ENCODE measurements around the gene EPHA8.

Gene EPHA8

DNA sequence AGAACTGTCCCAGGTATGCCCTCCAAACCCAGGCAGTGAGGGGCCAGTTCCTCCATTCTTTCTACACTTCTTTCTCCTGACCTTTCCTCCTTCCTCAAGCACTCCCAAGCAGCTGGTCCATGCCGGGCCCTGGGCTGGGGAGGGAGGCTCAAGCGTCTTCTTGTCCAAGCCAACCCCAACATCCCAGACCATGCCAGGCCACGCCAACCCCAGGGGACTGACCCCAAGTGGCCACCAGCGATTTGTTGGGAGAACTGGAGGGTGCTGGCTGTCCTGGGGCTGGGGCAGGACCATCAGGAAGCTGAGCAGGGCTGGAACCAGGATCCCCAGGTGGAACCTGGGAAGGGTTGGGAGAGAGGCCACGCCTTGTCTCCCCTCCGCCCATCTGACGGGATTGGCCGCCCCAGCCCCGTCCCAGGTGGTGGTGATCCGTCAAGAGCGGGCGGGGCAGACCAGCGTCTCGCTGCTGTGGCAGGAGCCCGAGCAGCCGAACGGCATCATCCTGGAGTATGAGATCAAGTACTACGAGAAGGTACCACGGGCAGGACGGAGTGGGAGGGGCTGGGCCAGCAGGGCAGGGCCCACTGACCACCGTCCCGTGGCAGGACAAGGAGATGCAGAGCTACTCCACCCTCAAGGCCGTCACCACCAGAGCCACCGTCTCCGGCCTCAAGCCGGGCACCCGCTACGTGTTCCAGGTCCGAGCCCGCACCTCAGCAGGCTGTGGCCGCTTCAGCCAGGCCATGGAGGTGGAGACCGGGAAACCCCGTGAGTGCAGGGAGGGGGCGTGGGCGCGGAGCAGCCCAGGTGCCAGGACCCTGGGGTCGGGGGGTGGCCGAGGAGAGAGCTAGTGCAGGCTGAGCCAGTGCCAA, 29.9 kb downstream of the EPHA8 start:
- no peak for DNase-seq (ENCODE audit: low spot score)

- no peak for DNase-seq (ENCODE audit: low spot score)
Observed at GRCh38 chr1:22594396-22594795, 31.1 kb downstream of the EPHA8 start.

DNA sequence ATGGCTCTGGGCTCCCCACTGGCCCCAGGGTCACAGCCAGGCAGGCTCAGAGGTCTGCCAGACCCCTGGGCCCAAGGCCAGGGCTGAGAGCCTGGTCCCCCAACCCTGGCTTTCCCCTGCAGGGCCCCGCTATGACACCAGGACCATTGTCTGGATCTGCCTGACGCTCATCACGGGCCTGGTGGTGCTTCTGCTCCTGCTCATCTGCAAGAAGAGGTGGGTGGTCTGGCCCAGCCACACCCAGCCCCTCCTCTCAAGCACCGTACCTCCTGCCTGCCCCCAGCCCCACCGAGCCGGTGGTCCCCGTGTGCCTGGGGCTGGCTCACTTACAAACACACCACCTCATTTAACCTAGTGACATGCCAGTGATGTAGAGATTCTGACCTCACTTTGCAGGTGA, 31.8 kb downstream of the EPHA8 start:
- no peak for DNase-seq (ENCODE audit: low spot score)

- DNase-seq (ENCODE audit: low spot score), result no peak
Observed at GRCh38 chr1:22597301-22597965, 34.1 kb downstream of the EPHA8 start.

DNA sequence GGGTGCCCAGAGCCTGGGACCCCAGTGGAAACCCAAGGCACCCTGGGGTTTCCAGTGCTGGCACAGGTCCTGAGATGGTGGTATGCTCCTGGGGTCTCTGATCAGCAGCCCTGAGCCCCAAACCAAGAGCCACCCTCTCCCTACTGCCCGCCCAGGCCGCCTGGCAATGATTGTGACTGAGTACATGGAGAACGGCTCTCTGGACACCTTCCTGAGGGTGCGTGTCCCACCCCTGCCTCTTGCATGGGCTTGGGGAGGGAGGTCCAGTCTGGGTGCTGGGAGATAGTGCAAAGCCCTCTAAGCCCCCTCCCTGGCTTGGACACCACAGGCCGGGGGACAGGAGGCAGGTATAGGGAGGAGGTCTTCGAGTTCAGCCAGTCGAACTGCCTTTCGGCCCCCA, 34.7 kb downstream of the EPHA8 start:
- DNase-seq (ENCODE audit: low spot score), result no peak

- DNase-seq (ENCODE audit: low spot score), result no peak
Observed at GRCh38 chr1:22598736-22599135, 35.4 kb downstream of the EPHA8 start.

GRCh38 chr1:22600071-22600816, 37.0 kb downstream of the EPHA8 start:
- DNase-seq (ENCODE audit: low spot score), result no peak

GRCh38 chr1:22600817-22601605, 37.7 kb downstream of the EPHA8 start:
- DNase-seq (ENCODE audit: low spot score), result no peak

DNA sequence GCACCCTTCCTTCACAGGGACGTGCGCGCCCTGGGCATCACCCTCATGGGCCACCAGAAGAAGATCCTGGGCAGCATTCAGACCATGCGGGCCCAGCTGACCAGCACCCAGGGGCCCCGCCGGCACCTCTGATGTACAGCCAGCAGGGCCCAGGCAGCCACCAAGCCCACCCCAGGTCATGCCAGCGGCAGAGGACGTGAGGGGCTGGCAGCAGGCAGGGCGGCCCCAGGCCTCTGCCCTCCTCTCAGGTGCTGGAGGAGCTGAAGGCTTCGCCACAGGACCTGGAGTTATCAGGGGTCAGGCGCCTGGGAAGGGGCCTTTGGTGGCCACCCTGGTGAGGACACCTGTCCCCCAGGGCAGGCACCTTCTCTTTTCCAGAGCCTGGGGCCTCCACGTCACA, 38.3 kb downstream of the EPHA8 start:
- DNase-seq (ENCODE audit: low spot score), result no peak

DNA sequence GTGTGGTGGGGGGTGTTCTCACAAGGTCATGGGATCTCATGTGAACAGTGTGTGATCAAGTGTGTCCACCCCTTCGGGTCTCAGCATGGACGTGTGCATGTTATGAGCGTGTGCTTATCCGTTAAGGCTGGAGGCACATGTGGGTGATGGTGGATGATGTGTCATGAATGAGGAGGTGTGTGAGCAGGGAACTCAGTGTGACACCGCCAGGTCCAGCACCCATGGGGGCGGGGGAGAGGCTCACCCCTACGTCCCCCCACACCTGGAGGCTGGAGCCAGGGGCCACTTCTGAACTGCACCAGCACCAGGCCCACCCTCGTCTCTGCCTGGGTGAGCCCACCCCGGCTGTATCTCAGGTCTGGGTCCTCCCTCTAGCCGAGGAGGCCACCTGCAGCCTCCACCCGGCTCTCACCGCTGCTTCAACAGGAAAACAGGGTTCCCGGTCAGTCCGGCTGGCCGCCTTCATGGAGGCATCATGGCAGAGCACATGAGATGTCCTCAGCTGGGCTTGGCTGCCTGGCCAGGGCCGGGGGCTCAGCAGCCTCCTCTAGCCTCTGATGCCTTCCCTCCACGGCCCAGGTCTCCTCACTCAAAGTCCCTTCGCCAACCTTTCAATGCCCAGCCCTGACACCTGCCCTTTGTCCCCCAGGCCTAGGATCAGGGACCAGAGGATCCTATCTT, 38.9 kb downstream of the EPHA8 start:
- DNase-seq (ENCODE audit: low spot score), result no peak

GRCh38 chr1:22606161-22606560, 42.9 kb downstream of the EPHA8 start:
- DNase-seq (ENCODE audit: low spot score), result peak; percentile 37

DNA sequence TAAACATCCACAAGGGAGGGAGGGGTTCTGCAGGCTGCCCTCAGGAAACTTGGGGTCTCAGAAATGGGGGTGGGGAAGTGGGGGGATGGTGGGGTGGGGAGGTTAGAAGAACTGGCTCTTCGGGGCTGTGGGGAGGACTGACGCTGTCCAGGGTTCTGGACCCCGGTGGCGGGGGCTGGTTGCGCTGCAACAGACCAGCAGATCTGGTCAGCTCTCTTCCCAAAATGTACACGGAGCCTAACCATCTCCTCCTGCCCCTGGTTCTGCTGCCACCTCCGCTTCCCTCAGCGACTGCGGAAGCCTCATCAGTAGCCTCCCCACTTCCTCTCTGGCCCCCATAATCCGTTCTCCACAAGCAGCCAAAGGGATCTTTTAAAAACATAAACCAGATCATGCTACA, 43.9 kb downstream of the EPHA8 start:
- no peak for DNase-seq (ENCODE audit: low spot score)

DNA sequence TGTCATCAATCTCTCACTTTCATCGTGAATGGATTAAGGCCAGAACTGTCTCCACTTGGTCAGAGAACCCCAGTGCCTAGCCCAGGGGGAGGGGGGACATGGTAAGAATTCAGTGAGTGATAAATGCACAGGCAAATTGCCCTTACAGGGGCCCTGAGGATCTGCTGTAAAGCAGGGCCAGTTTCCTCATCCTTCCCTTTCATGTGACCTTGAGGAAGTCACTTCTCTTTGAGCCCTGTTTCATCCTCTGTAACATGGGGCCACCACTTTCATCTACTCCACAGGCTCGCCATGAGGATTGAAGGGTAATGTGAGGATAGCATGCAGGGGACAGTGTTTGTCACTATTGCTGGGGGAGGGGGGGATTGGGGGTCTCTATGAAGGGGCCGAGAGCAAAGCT, 45.1 kb downstream of the EPHA8 start:
- DNase-seq (ENCODE audit: low spot score), result no peak

DNA sequence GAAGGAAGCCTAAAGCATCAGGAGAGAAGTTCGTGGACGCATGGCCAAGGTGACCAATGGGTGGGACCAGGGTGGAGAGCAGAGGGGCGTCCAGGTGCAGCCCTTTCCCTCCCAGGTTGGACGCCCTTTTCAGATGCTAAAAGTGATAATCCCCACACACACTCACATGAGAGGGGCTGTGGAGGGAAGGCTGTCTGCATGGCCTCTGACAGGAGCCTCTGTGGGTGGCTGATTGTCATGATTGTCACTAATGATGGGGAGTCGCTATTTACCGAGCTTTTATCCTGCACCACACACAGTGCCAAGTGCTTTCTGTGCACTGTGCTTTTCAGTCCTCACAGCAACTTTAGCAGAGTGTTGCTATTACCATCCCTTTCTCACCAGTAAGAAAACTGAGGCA, 46.0 kb downstream of the EPHA8 start:
- DNase-seq (ENCODE audit: low spot score), result no peak

DNA sequence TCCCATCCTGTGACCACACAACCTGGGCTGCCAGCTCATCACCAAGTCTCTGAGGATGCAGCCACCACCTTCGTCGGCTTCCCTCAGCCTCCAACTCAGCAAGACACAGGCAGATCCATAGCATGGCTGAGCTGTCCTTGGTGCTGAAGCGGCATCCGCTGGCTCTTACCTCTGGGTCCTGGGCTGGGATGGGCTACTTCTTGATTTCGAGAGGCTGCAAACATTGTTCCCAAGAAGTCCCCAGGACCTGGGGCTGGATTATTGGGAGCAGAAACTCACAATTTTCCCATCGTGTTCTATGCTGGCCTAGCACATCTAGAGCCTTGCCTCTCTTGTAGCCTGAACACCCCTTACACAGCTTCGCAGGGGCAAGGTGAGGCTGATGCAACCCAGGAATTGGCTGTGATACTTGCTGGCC, 48.2 kb downstream of the EPHA8 start:
- peak; percentile 61 for DNase-seq (ENCODE audit: low spot score)

DNA sequence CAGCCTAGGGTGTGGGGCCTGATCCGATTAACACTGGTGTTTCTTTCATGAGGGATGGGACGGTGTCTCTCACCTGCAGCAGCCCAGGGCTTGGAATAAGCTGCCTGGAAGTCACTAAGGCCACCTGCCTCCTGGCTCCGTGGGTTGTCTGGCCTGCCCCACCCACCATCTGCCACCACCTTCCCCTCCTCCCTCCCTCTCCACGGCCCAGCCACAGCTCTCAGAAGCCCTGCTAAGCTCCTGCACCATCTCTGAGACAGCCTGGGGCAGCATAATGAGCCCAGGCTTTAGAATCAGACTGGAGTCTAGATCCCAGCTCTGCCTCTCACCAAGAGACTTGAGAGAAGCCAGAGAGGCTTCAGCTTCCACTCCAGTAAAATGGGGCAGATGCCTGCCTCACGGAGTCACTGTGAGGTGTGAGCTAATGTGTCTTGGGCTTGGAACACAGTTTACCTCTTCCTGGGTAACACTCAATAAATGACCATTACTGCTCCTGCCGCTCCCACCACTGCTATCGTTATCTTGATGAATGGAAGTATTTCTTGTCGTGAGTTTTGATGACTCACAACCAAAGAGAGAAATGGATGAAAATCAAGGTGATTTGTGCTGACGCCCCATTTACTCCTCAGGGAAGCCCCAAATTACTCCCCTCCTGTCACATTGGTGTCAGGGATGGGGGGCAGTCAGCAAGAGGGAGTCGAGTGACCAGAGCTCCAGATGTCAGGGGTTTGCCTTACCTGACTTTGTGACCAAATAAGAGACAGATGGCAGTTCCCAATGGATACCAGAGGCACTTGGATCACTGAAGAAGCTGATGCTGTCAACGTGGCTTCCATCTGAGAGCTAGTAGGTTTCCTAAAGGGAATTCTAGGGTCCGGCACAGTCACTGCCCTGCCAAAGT, 49.6 kb downstream of the EPHA8 start:
- DNase-seq (ENCODE audit: low spot score), result no peak

DNA sequence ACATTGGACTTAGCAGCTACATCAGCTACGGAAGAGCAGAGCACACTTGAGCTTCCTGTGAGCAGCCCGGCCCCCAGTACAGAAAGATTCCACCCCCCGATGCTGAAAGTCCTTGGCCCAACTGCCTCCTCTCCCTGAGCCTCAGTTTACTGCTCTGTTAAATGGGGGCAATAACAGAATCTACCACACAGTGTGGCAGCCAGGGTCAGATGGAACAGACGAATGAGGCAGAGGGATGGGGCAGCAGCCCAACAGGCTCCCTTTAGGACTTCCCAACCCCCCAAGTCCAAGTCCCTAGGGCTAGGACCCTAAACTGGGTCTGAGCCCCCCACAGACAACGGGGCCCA, 50.3 kb downstream of the EPHA8 start:
- DNase-seq (ENCODE audit: low spot score), result no peak

- no peak for DNase-seq (ENCODE audit: low spot score)
Observed at GRCh38 chr1:22613951-22614350, 50.7 kb downstream of the EPHA8 start.

DNA sequence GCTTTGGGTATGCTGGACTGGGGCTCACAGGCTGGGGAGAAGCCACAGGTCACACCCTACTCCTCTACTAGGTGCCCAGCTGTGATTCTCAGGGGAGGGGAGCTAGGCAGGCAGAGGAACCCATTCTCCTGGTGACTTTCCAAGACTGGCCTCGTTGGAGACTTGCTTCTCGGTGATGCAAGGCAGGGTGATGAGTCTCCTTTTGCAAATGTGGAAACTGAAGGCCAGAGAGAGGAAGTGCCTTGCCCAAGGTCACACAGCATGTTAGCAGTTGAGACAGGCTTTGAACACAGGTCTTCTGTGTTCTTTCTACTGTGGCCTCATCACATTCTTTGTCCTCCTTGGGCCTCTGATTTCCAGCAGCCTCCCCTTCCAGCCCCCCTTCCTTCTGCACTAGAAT, 52.6 kb downstream of the EPHA8 start:
- DNase-seq (ENCODE audit: low spot score), result no peak

GRCh38 chr1:22616571-22616970, 53.3 kb downstream of the EPHA8 start:
- no peak for DNase-seq (ENCODE audit: low spot score)

DNA sequence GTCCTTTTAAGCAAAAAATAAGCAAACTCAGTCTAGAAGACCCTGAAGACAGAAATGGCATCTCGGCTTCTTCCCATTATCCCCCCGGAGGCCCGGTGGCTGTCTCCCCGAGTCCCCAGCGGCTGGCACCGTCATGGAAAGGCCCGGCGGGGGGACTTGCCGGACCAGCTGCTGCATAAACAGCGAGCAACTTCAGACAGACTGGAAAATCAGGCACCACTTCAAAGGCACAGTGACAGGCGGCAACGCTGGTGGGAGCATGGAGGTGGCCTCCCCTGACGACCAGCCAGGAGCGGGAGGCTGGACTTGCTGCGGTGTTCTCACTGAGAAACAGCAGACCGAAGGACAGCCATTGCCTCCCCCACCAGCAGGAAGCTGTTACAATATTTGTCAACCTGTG, 54.8 kb downstream of the EPHA8 start:
- no peak for DNase-seq (ENCODE audit: low spot score)

All from kidney tubule cell (primary cell).